Neuronal stem cell (in vitro differentiated cells): ENCODE measurements around the gene SLC17A2.
"Not testable (repeated sequence)": the region's sequence is repeated elsewhere in the genome, so short reads cannot be mapped to it uniquely, and the experiment has no call there.

Source experiments
- DNase-seq: peaks from one replicate; pipeline ENCODE4 v3.0.0-alpha.2; 2013; ENCODE audit warnings: low spot score
- H2AFZ ChIP-seq: one replicate; pipeline ENCODE4 v1.6.1; 2013; ENCODE audit warnings: mild to moderate bottlenecking, low read length, inconsistent platforms
- H2AK5ac ChIP-seq: 2 replicates; pipeline ENCODE4 v1.6.1; 2013; ENCODE audit warnings: low read depth, mild to moderate bottlenecking, inconsistent platforms, low read length, moderate library complexity, mixed read lengths
- H2BK120ac ChIP-seq: 2 replicates; pipeline ENCODE4 v1.6.1; 2013; ENCODE audit warnings: low read depth, mild to moderate bottlenecking, inconsistent platforms, low read length, moderate library complexity, mixed read lengths
- H2BK12ac ChIP-seq: one replicate; pipeline ENCODE4 v1.6.1; 2013; ENCODE audit warnings: low read length, inconsistent platforms
- H2BK15ac ChIP-seq: 2 replicates; pipeline ENCODE4 v1.6.1; 2013; ENCODE audit warnings: mild to moderate bottlenecking, low read length, inconsistent platforms, mixed read lengths
- H2BK5ac ChIP-seq: one replicate; pipeline ENCODE4 v1.6.1; 2013; ENCODE audit warnings: inconsistent platforms, mild to moderate bottlenecking, low read length, moderate library complexity
- H3K14ac ChIP-seq: one replicate; pipeline ENCODE4 v1.6.1; 2013; ENCODE audit warnings: low read length, inconsistent platforms
- H3K18ac ChIP-seq: 2 replicates; pipeline ENCODE4 v1.6.1; 2013; ENCODE audit warnings: low read length, inconsistent platforms
- H3K23ac ChIP-seq: 2 replicates; pipeline ENCODE4 v1.6.1; 2013; ENCODE audit warnings: low read depth, mild to moderate bottlenecking, mixed read lengths, low read length, inconsistent platforms; ENCODE audit not compliant: poor library complexity
- H3K27ac ChIP-seq: replicated peaks from 3 replicates; pipeline ENCODE4 v1.5.1; 2013; ENCODE audit warnings: low read length, inconsistent platforms
- H3K27me3 ChIP-seq, 3 experiments: 2 replicates each; pipeline ENCODE4 v1.6.1; 2013; ENCODE audit warnings: low read length in 3 of 3, mild to moderate bottlenecking in 2 of 3, inconsistent platforms in 1 of 3, low read depth in 1 of 3, mixed read lengths in 1 of 3, moderate library complexity in 1 of 3; ENCODE audit not compliant: control insufficient read depth in 3 of 3, insufficient read depth in 3 of 3
- H3K36me3 ChIP-seq, 2 donors: replicated peaks in 1 of 2; 2 replicates each; pipeline ENCODE4 v1.6.1; 2013; ENCODE audit warnings: low read length in 2 of 2; ENCODE audit not compliant: control insufficient read depth in 2 of 2, insufficient read depth in 2 of 2
- H3K4ac ChIP-seq: 2 replicates; pipeline ENCODE4 v1.6.1; 2013; ENCODE audit warnings: inconsistent platforms, mild to moderate bottlenecking, low read length, moderate library complexity
- H3K4me1 ChIP-seq, 2 donors: 1 replicate in 1 of 2; 2 replicates in 1 of 2; pipeline ENCODE4 v1.6.1; 2013; ENCODE audit warnings: low read length in 2 of 2, low read depth in 1 of 2; ENCODE audit not compliant: control insufficient read depth in 2 of 2, insufficient read depth in 1 of 2
- H3K4me2 ChIP-seq: one replicate; pipeline ENCODE4 v1.6.1; 2013; ENCODE audit warnings: mild to moderate bottlenecking, low read length, inconsistent platforms; ENCODE audit not compliant: insufficient read depth, poor library complexity, severe bottlenecking
- H3K4me3 ChIP-seq, 2 donors: 2 replicates each; pipeline ENCODE4 v1.5.1; 2013; ENCODE audit warnings: low read length in 2 of 2, mild to moderate bottlenecking in 2 of 2, inconsistent platforms in 1 of 2, moderate library complexity in 1 of 2
- H3K79me1 ChIP-seq: one replicate; pipeline ENCODE4 v1.6.1; 2013; ENCODE audit warnings: low read depth, mild to moderate bottlenecking, inconsistent platforms, low read length, moderate library complexity
- H3K9ac ChIP-seq: one replicate; pipeline ENCODE4 v1.6.1; 2013; ENCODE audit warnings: mild to moderate bottlenecking, low read depth, low read length, inconsistent platforms; ENCODE audit not compliant: poor library complexity
- H3K9me3 ChIP-seq, 2 donors: replicated peaks in 1 of 2; 2 replicates each; pipeline versions ENCODE3 to v1.6.1; 2013; ENCODE audit warnings: low read length in 2 of 2, mild to moderate bottlenecking in 2 of 2, inconsistent platforms in 1 of 2, low read depth in 1 of 2, mixed read lengths in 1 of 2, moderate library complexity in 1 of 2; ENCODE audit not compliant: control insufficient read depth in 2 of 2, insufficient read depth in 1 of 2
- H4K8ac ChIP-seq: one replicate; pipeline ENCODE4 v1.6.1; 2013; ENCODE audit warnings: low read depth, mild to moderate bottlenecking, inconsistent platforms, low read length, moderate library complexity
- H4K91ac ChIP-seq: one replicate; pipeline ENCODE4 v1.6.1; 2013; ENCODE audit warnings: low read length, low read depth, mild to moderate bottlenecking, inconsistent platforms; ENCODE audit not compliant: poor library complexity
- WGBS, 2 donors: extraction: QIAGEN DNeasy Blood & Tissue Kit; methylation state at CpG; one replicate each; pipeline ENCODE4 v1.1.7; 2013; ENCODE audit warnings: missing lambda C conversion rate in 2 of 2, mixed read lengths in 1 of 2; ENCODE audit not compliant: insufficient read length in 2 of 2, insufficient replicate concordance in 1 of 2; ENCODE audit errors: extremely low coverage in 2 of 2; 5-methylcytosine and 5-hydroxymethylcytosine counted together

SLC17A2 gene

GRCh38 chr6:25931411-25931709 is 869 bp upstream of the SLC17A2 start:
- Histone ChIP-seq H3K23ac (no peak overlapping the region), H3K27ac (no peak overlapping the region), H3K9ac (no peak overlapping the region), H2BK12ac (no peak overlapping the region), H4K91ac (no peak overlapping the region), H3K9me3 (no peaks in the 10 kb centered on the region), H2AFZ (no peak overlapping the region), H2AK5ac (no peak overlapping the region), H3K36me3 (no peaks in the 10 kb centered on the region), H2BK120ac (no peak overlapping the region), H3K4me1 (no peaks in the 10 kb centered on the region), H3K79me1 (no peaks in the 10 kb centered on the region), H3K4me2 (no peak overlapping the region), H3K27me3 (no peaks in the 10 kb centered on the region), H3K4ac (no peak overlapping the region), H3K4me3 (no peak overlapping the region), H2BK15ac (no peak overlapping the region), H4K8ac (no peak overlapping the region), H3K18ac (no peak overlapping the region), H2BK5ac (no peak overlapping the region), H3K14ac (no peak overlapping the region)
- DNase-seq = no peak
- WGBS, 2 donors = no CpG with 5 or more reads among the region's 1 CpG

DNA sequence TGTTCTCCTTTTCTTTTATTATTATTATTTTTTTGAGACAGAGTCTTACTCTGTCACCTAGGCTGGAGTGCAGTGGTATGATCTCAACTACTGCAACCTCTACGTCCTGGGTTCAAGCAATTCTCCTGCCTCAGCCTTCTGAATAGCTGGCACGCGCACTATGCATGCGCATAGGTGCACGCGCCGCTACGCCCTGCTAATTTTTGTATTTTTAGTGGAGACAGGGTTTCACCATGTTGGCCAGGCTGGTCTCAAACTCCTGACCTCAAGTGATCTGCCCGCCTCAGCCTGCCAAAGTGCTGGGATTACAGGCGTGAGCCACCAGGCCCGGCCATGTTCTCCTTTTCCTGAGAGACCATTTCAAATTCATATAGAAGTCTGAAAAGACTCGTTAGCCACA is 706 bp downstream of the SLC17A2 start:
- not testable (repeated sequence) for H3K79me1 ChIP-seq, H3K9ac ChIP-seq, H2BK5ac ChIP-seq, H3K14ac ChIP-seq, H4K91ac ChIP-seq, H3K4me1 ChIP-seq, H2AFZ ChIP-seq, H3K18ac ChIP-seq, H3K4me2 ChIP-seq, H3K4me3 ChIP-seq, H2BK12ac ChIP-seq, H3K9me3 ChIP-seq, H4K8ac ChIP-seq, H2AK5ac ChIP-seq, H2BK15ac ChIP-seq, H3K27me3 ChIP-seq, DNase-seq, H2BK120ac ChIP-seq, H3K4ac ChIP-seq, H3K23ac ChIP-seq, H3K27ac ChIP-seq, H3K36me3 ChIP-seq
- WGBS, 2 donors = no CpG with 5 or more reads among the region's 12 CpGs

- H3K36me3 ChIP-seq = no peaks in the 10 kb centered on the region
- no peak overlapping the region for H2BK15ac ChIP-seq
- H3K4me1 ChIP-seq = no peaks in the 10 kb centered on the region
- no peak overlapping the region for H3K9ac ChIP-seq
- H3K4me3 ChIP-seq = no peak overlapping the region
- no CpG with 5 or more reads among the region's 4 CpGs for WGBS, 2 donors
- DNase-seq = no peak
- H2BK120ac ChIP-seq = no peak overlapping the region
- no peaks in the 10 kb centered on the region for H3K9me3 ChIP-seq
- no peak overlapping the region for H2BK5ac ChIP-seq
- no peak overlapping the region for H3K4me2 ChIP-seq
- H3K18ac ChIP-seq = no peak overlapping the region
- no peak overlapping the region for H3K27ac ChIP-seq
- no peak overlapping the region for H4K91ac ChIP-seq
- H3K23ac ChIP-seq = no peak overlapping the region
- no peak overlapping the region for H2BK12ac ChIP-seq
- H2AFZ ChIP-seq = no peak overlapping the region
- H3K79me1 ChIP-seq = no peaks in the 10 kb centered on the region
- no peak overlapping the region for H3K14ac ChIP-seq
- H3K4ac ChIP-seq = no peak overlapping the region
- H3K27me3 ChIP-seq = no peaks in the 10 kb centered on the region
- no peak overlapping the region for H4K8ac ChIP-seq
- no peak overlapping the region for H2AK5ac ChIP-seq
Measured at GRCh38 chr6:25928562-25929324, 1.7 kb downstream of the SLC17A2 start.

DNA sequence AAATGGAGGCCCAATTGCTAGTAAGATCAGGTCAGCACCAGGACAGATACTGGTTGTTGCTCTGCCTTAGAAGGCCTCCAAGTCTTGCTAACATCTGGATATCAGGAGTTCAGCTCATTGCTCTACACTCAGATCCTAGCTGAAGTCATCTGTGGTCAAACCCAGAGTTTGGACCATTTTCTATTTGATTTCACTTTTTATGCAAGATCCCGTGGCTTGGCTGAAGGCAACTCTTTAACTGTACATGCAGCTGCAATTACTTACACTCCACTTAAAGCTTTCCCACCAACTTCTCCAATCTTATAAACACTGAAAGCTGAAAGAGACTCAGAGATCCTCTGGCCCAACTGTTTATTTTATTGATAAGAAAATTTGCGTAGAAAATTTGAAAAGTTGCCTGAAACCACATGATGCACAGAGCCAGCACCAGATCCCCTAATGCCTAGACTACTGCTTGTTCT is 2.7 kb downstream of the SLC17A2 start:
- Histone ChIP-seq H2AK5ac (no peak overlapping the region), H3K27me3 (no peaks in the 10 kb centered on the region), H2AFZ (no peak overlapping the region), H2BK5ac (no peak overlapping the region), H3K4me1 (no peaks in the 10 kb centered on the region), H4K91ac (no peak overlapping the region), H3K18ac (no peak overlapping the region), H3K23ac (no peak overlapping the region), H3K36me3 (no peaks in the 10 kb centered on the region), H3K14ac (no peak overlapping the region), H3K9me3 (no peaks in the 10 kb centered on the region), H3K27ac (no peak overlapping the region), H4K8ac (no peak overlapping the region), H3K4me2 (no peak overlapping the region), H2BK15ac (no peak overlapping the region), H3K79me1 (no peaks in the 10 kb centered on the region), H3K4ac (no peak overlapping the region), H3K9ac (no peak overlapping the region), H3K4me3 (no peak overlapping the region), H2BK120ac (no peak overlapping the region), H2BK12ac (no peak overlapping the region)
- no peak for DNase-seq
- WGBS, 2 donors = no CpG with 5 or more reads among the region's 2 CpGs
